Liver (tissue), 9 donors: ENCODE data around the gene ERVV-1. TPM values are rescaled to one million over a fixed set of nuclear protein-coding genes. Genes with fewer than 3 reads are reported as not detected.

ENCODE experiments used
- DNase-seq: peaks from one replicate; pipeline ENCODE4 v3.0.0-alpha.2; 2017; ENCODE audit warnings: low spot score
- H3K27ac ChIP-seq, 2 donors: one replicate each; pipeline ENCODE4 v1.7.0; 2013; ENCODE audit warnings: inconsistent platforms in 2 of 2, low read length in 2 of 2, control low read depth in 1 of 2, low read depth in 1 of 2, mild to moderate bottlenecking in 1 of 2
- H3K27me3 ChIP-seq, 4 donors: one replicate each; pipeline versions ENCODE4 v1.6.1 to v1.7.0; 2013; ENCODE audit warnings: low read length in 3 of 4, inconsistent platforms in 1 of 4, mild to moderate bottlenecking in 1 of 4, moderate library complexity in 1 of 4; ENCODE audit not compliant: control insufficient read depth in 4 of 4, insufficient read depth in 4 of 4
- H3K36me3 ChIP-seq, 4 donors: one replicate each; pipeline versions ENCODE4 v1.6.1 to v1.7.0; 2013; ENCODE audit warnings: low read length in 3 of 4, mild to moderate bottlenecking in 3 of 4, low read depth in 1 of 4, moderate library complexity in 1 of 4; ENCODE audit not compliant: control insufficient read depth in 4 of 4, insufficient read depth in 3 of 4
- H3K4me1 ChIP-seq, 4 donors: one replicate each; pipeline versions ENCODE4 v1.6.1 to v1.7.0; 2013; ENCODE audit warnings: low read length in 3 of 4, mild to moderate bottlenecking in 3 of 4, moderate library complexity in 1 of 4; ENCODE audit not compliant: control insufficient read depth in 4 of 4, insufficient read depth in 4 of 4
- H3K4me3 ChIP-seq, 3 donors: one replicate each; pipeline versions ENCODE4 v1.6.1 to v1.7.0; 2013; ENCODE audit warnings: low read length in 3 of 3, control low read depth in 1 of 3, low read depth in 1 of 3, mild to moderate bottlenecking in 1 of 3
- H3K9ac ChIP-seq, 2 donors: one replicate each; pipeline ENCODE4 v1.7.0; 2013; ENCODE audit warnings: low read length in 2 of 2, mild to moderate bottlenecking in 2 of 2, moderate library complexity in 2 of 2, control low read depth in 1 of 2, low read depth in 1 of 2
- H3K9me3 ChIP-seq, 4 donors: one replicate each; pipeline versions ENCODE4 v1.6.1 to v1.7.0; 2013; ENCODE audit warnings: low read length in 3 of 4; ENCODE audit not compliant: control insufficient read depth in 4 of 4
- CTCF ChIP-seq: fragments of 150-350 bp; IDR thresholded peaks from 2 replicates; pipeline ENCODE4 v1.5.1; 2017; ENCODE audit warnings: improper control_type of control experiment, low read depth, low read length; ENCODE audit not compliant: missing input control
- EGR1 ChIP-seq, 2 donors: IDR thresholded peaks; 2 replicates each; pipeline ENCODE4 v1.6.1; 2016 to 2018; ENCODE audit warnings: antibody characterized with exemption in 2 of 2, low read depth in 2 of 2
- FOXA2 ChIP-seq: IDR thresholded peaks from 2 replicates; pipeline ENCODE4 v1.6.1; 2016; ENCODE audit warnings: antibody characterized with exemption
- GABPA ChIP-seq, 2 donors: IDR thresholded peaks in 1 of 2; conservative IDR thresholded peaks in 1 of 2; 2 replicates each; pipeline ENCODE4 v1.6.1; 2016; ENCODE audit warnings: antibody characterized with exemption in 2 of 2, mild to moderate bottlenecking in 1 of 2, moderate library complexity in 1 of 2
- HNF4A ChIP-seq, 2 donors: conservative IDR thresholded peaks; 2 replicates each; pipeline ENCODE4 v1.6.1; 2016; ENCODE audit warnings: antibody characterized with exemption in 2 of 2, mild to moderate bottlenecking in 2 of 2
- HNF4G ChIP-seq: IDR thresholded peaks from 2 replicates; pipeline ENCODE4 v1.6.1; 2016; ENCODE audit warnings: antibody characterized with exemption
- JUND ChIP-seq, 2 donors: IDR thresholded peaks; 2 replicates each; pipeline ENCODE4 v1.6.1; 2016; ENCODE audit warnings: antibody characterized with exemption in 2 of 2
- NR2F2 ChIP-seq: IDR thresholded peaks from 2 replicates; pipeline ENCODE4 v1.6.1; 2016; ENCODE audit warnings: antibody characterized with exemption
- RAD21 ChIP-seq, 2 donors: IDR thresholded peaks; 2 replicates each; pipeline ENCODE4 v1.6.1; 2016; ENCODE audit warnings: antibody characterized with exemption in 2 of 2, mild to moderate bottlenecking in 2 of 2
- REST ChIP-seq: IDR thresholded peaks from 2 replicates; pipeline ENCODE4 v1.6.1; 2016; ENCODE audit warnings: antibody characterized with exemption, mild to moderate bottlenecking
- RXRA ChIP-seq, 2 donors: IDR thresholded peaks; 2 replicates each; pipeline ENCODE4 v1.6.1; 2017 to 2018; ENCODE audit warnings: antibody characterized with exemption in 2 of 2, mild to moderate bottlenecking in 1 of 2
- SP1 ChIP-seq: IDR thresholded peaks from 2 replicates; pipeline ENCODE4 v1.6.1; 2018; ENCODE audit warnings: antibody characterized with exemption, mild to moderate bottlenecking
- WGBS: extraction: QIAGEN DNeasy Blood & Tissue Kit; methylation state at CpG from one replicate; pipeline ENCODE4 v1.1.7; 2013; 5-methylcytosine and 5-hydroxymethylcytosine counted together
- polyA plus RNA-seq, 2 donors: library from polyadenylated mRNA; stranded (reverse) in 1 of 2; unstranded in 1 of 2; fragments of 200-250 nt in 1 of 2; fragments of >200 nt in 1 of 2; fragmentation: Nextera tagmentation in 1 of 2; extraction: Ambion mirVana in 1 of 2; gene quantifications; one replicate each; pipeline versions ENCODE4 v1.2.1 to v1.2.3, GENCODE V29; 2013 to 2015
- total RNA-seq, 2 donors: library from RNA; depleted of rRNA; stranded (reverse); fragments of >200 nt; gene quantifications; one replicate each; pipeline ENCODE4 v1.2.3, GENCODE V29; 2014
- TF ChIP-seq, protein P1 (sequence below): IDR thresholded peaks from 2 replicates; pipeline ENCODE4 v1.6.1; 2016; ENCODE audit warnings: antibody characterized with exemption
- TF ChIP-seq, protein P2 (sequence below): IDR thresholded peaks from 2 replicates; pipeline ENCODE4 v1.6.1; 2016; ENCODE audit warnings: antibody characterized with exemption
- donor health status: healthy.
- donor health status: healthy.
- donor health status: healthy.
- donor health status: healthy.
- donor health status: healthy.

The ERVV-1 gene
- total and polyA plus RNA-seq, 4 donors: not detected

DNA sequence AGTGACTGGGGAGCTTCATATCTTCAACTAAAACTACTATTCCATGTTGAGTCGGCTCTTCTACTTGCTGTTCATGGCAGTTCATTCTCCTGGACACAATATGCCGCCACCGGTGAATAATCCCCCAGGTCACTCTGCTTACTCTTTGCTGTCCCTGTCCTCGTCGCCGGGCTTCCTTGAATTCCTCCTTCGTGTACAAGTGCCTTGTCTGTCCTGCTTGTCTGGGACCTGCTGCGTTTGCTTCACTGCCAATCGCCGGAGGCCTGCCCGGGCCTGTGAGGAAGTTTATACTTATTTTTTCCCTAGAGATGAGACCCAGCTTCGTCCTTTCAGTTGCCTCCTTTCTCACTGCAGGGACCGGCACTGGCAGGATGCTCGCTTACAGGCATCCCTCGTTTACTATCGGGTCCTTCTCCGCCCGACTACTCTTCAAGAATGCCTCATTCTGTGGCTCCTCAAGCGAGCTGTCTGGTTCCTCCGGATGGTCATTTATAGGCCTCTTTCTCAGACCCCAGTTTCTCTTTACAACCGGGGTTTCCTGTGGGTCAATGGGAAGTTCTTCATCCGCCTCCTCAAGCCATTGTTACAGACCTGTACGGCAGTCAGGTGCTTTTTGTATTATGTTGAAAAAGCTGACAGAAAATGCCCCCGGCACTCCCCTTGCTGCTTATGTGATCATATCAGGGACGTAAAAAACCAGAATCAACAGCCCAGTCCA is 5.5 kb upstream of the ERVV-1 start:
- Histone ChIP-seq H3K4me1 (no peaks in the 10 kb centered on the region), H3K27ac (no peak overlapping the region), H3K27me3 (no peaks in the 10 kb centered on the region), H3K36me3 (no peaks in the 10 kb centered on the region), H3K9me3 (peaks cover 3 to 17% (median 11%) of the 10 kb centered on the region in 4 donors), H3K4me3 (no peak overlapping the region), H3K9ac (no peak overlapping the region)
- no peak for TF ChIP-seq NR2F2
- TF ChIP-seq HNF4G: no peak
- TF ChIP-seq HNF4A (conservative IDR thresholded peaks at IDR 0.05): no peak
- TF ChIP-seq JUND (IDR thresholded peaks at IDR 0.05): no peak
- TF ChIP-seq, protein P1, sequence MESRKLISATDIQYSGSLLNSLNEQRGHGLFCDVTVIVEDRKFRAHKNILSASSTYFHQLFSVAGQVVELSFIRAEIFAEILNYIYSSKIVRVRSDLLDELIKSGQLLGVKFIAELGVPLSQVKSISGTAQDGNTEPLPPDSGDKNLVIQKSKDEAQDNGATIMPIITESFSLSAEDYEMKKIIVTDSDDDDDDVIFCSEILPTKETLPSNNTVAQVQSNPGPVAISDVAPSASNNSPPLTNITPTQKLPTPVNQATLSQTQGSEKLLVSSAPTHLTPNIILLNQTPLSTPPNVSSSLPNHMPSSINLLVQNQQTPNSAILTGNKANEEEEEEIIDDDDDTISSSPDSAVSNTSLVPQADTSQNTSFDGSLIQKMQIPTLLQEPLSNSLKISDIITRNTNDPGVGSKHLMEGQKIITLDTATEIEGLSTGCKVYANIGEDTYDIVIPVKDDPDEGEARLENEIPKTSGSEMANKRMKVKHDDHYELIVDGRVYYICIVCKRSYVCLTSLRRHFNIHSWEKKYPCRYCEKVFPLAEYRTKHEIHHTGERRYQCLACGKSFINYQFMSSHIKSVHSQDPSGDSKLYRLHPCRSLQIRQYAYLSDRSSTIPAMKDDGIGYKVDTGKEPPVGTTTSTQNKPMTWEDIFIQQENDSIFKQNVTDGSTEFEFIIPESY: no peak
- no peak for TF ChIP-seq FOXA2
- no peak for TF ChIP-seq RXRA (IDR thresholded peaks at IDR 0.05)
- no peak for DNase-seq
- 80% methylated on average over 25 of the region's 25 CpGs for WGBS

DNA sequence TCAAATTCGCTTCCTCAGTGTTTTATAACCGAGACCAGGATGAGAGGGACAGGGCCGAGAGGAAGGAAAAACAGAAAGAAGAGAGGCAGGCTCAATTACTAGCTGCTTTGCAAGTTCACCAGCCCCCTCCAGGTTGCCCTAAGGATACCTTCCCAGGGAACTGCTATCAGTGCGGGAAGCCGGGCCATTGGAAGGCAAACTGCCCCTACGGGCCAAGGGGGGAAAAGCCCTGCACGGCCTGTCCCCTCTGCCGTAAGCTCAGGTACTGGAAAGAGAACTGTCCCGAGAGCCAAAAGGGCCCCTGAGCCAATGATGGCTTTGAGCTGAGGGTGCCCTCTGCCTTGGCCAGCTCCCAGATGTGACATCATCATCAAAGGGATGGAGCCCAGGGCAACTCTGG is 3.2 kb upstream of the ERVV-1 start:
- no peak for DNase-seq
- no peak for TF ChIP-seq HNF4A (conservative IDR thresholded peaks at IDR 0.05)
- TF ChIP-seq CTCF: no peak
- no peak for TF ChIP-seq JUND (IDR thresholded peaks at IDR 0.05)
- TF ChIP-seq RXRA (IDR thresholded peaks at IDR 0.05): no peak
- no peak for TF ChIP-seq EGR1 (IDR thresholded peaks at IDR 0.05; ENCODE audit: low read depth in 2 of 2)
- TF ChIP-seq RAD21 (IDR thresholded peaks at IDR 0.05): no peak
- H3K4me3 ChIP-seq: no peak overlapping the region
- H3K27ac ChIP-seq: no peak overlapping the region
- no peaks in the 10 kb centered on the region for H3K27me3 ChIP-seq
- H3K36me3 ChIP-seq: no peaks in the 10 kb centered on the region
- peaks cover 8 to 19% (median 11%) of the 10 kb centered on the region in 4 donors for H3K9me3 ChIP-seq
- 38% methylated on average over 9 of the region's 9 CpGs for WGBS
- H3K4me1 ChIP-seq: no peaks in the 10 kb centered on the region
- H3K9ac ChIP-seq: no peak overlapping the region

GRCh38 chr19:53012006-53012405 is 1.7 kb upstream of the ERVV-1 start:
- no peak overlapping the region for H3K9ac ChIP-seq
- no peaks in the 10 kb centered on the region for H3K4me1 ChIP-seq
- 82% methylated on average over 6 of the region's 6 CpGs for WGBS
- no peak overlapping the region for H3K27ac ChIP-seq
- peaks cover 9 to 22% (median 17%) of the 10 kb centered on the region in 4 donors for H3K9me3 ChIP-seq
- no peaks in the 10 kb centered on the region for H3K27me3 ChIP-seq
- H3K4me3 ChIP-seq: no peak overlapping the region
- DNase-seq: no peak
- no peaks in the 10 kb centered on the region for H3K36me3 ChIP-seq
- TF ChIP-seq SP1: no peak
- TF ChIP-seq, protein P2, sequence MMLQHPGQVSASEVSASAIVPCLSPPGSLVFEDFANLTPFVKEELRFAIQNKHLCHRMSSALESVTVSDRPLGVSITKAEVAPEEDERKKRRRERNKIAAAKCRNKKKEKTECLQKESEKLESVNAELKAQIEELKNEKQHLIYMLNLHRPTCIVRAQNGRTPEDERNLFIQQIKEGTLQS: no peak
- TF ChIP-seq CTCF: no peak
- TF ChIP-seq REST: no peak
- no peak for TF ChIP-seq HNF4A (conservative IDR thresholded peaks at IDR 0.05)
- TF ChIP-seq, protein P1: no peak
- TF ChIP-seq EGR1 (IDR thresholded peaks at IDR 0.05; ENCODE audit: low read depth in 2 of 2): no peak
- TF ChIP-seq GABPA (IDR thresholded peaks at IDR 0.05 in 1 of 2, conservative IDR thresholded peaks at IDR 0.05 in 1 of 2): no peak
